H1 (cell line): ENCODE results near the gene ART5.

Source experiments
- CEBPB ChIP-seq: IDR thresholded peaks from 2 replicates; pipeline ENCODE4 v1.6.1; 2012; ENCODE audit warnings: low read depth, low read length
- CREB1 ChIP-seq: IDR thresholded peaks from 2 replicates; pipeline ENCODE4 v1.6.1; 2012; ENCODE audit warnings: inconsistent platforms
- EZH2 ChIP-seq: fragments of 200-600 bp; sonication (generic); IDR thresholded peaks from 2 replicates; pipeline ENCODE4 v1.7.1; 2012; ENCODE audit warnings: low read depth, mild to moderate bottlenecking, moderate library complexity, low read length, inconsistent platforms; ENCODE audit not compliant: severe bottlenecking
- GTF2F1 ChIP-seq: IDR thresholded peaks from 2 replicates; pipeline ENCODE4 v1.6.1; 2012; ENCODE audit warnings: low read depth, low read length, improper control_type of control experiment, borderline replicate concordance
- POLR2A ChIP-seq, 2 experiments: IDR thresholded peaks; 1 replicate in 1 of 2; 2 replicates in 1 of 2; pipeline ENCODE4 v1.6.1; 2011; ENCODE audit warnings: low read depth in 2 of 2, low read length in 2 of 2, mild to moderate bottlenecking in 2 of 2; ENCODE audit errors: control extremely low read depth in 1 of 2
- SIN3A ChIP-seq, 2 experiments: IDR thresholded peaks in 1 of 2; conservative IDR thresholded peaks in 1 of 2; 2 replicates each; pipeline ENCODE4 v1.6.1; 2011 to 2012; ENCODE audit warnings: low read length in 2 of 2, improper control_type of control experiment in 1 of 2, low read depth in 1 of 2, mild to moderate bottlenecking in 1 of 2
- SP1 ChIP-seq: IDR thresholded peaks from 2 replicates; pipeline ENCODE4 v1.6.1; 2011; ENCODE audit warnings: low read depth, low read length
- SP2 ChIP-seq: IDR thresholded peaks from 2 replicates; pipeline ENCODE4 v1.6.1; 2012; ENCODE audit warnings: mild to moderate bottlenecking, low read length, inconsistent platforms
- TAF1 ChIP-seq: IDR thresholded peaks from 2 replicates; pipeline ENCODE4 v1.6.1; 2011; ENCODE audit warnings: mild to moderate bottlenecking, low read depth, low read length
- YY1 ChIP-seq: IDR thresholded peaks from 2 replicates; pipeline ENCODE4 v1.6.1; 2011; ENCODE audit warnings: low read depth, mild to moderate bottlenecking, low read length
- ZNF274 ChIP-seq: IDR thresholded peaks from 2 replicates; pipeline ENCODE4 v1.7.0; 2012; ENCODE audit warnings: low read length, borderline replicate concordance; ENCODE audit errors: extremely low read depth
- TF ChIP-seq, protein P1 (sequence below), 3 experiments: IDR thresholded peaks; 1 replicate in 2 of 3; 2 replicates in 1 of 3; pipeline versions ENCODE4 v1.5.1 to v1.6.1; 2011; ENCODE audit warnings: low read length in 3 of 3, mild to moderate bottlenecking in 3 of 3, inconsistent platforms in 2 of 3, low read depth in 1 of 3, moderate library complexity in 1 of 3; ENCODE audit not compliant: insufficient read depth in 1 of 3; ENCODE audit errors: control extremely low read depth in 1 of 3

- TF ChIP-seq ZNF274 (no peak), CEBPB (no peak), SP1 (no peak), SIN3A (conservative IDR thresholded peaks at IDR 0.05 in 1 of 2, IDR thresholded peaks at IDR 0.05 in 1 of 2; ENCODE audit: low read depth in 1 of 2, low read length in 2 of 2) (no peak), SP2 (no peak), CREB1 (no peak), GTF2F1 (no peak), YY1 (no peak), TAF1 (no peak), EZH2 (no peak), POLR2A (IDR thresholded peaks at IDR 0.05; ENCODE audit: control extremely low read depth in 1 of 2, low read depth in 2 of 2, low read length in 2 of 2) (no peak)
- TF ChIP-seq, protein P1, sequence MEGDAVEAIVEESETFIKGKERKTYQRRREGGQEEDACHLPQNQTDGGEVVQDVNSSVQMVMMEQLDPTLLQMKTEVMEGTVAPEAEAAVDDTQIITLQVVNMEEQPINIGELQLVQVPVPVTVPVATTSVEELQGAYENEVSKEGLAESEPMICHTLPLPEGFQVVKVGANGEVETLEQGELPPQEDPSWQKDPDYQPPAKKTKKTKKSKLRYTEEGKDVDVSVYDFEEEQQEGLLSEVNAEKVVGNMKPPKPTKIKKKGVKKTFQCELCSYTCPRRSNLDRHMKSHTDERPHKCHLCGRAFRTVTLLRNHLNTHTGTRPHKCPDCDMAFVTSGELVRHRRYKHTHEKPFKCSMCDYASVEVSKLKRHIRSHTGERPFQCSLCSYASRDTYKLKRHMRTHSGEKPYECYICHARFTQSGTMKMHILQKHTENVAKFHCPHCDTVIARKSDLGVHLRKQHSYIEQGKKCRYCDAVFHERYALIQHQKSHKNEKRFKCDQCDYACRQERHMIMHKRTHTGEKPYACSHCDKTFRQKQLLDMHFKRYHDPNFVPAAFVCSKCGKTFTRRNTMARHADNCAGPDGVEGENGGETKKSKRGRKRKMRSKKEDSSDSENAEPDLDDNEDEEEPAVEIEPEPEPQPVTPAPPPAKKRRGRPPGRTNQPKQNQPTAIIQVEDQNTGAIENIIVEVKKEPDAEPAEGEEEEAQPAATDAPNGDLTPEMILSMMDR (IDR thresholded peaks at IDR 0.05; ENCODE audit: control extremely low read depth in 1 of 3, insufficient read depth in 1 of 3, low read depth in 1 of 3, low read length in 3 of 3) = no peak
These were observed 10.5 kb downstream of the ART5 start for GRCh38 chr11:3631331-3631730.
